G401.6 (cell line): Measurements from ENCODE around the gene OVOL2.
"Not testable (repeated sequence)": the region's sequence is repeated elsewhere in the genome, so short reads cannot be mapped to it uniquely, and the experiment has no call there.

Experiments
- FAIRE-seq: peaks from 2 replicates; lab custom pipeline; 2012; peaks lifted over from hg19 to GRCh38; lab: Jason Lieb, UNC

Gene OVOL2

GRCh38 chr20:18057101-18057993 is at the start of gene OVOL2:
Gene OVOL2, minus strand, starts transcription at chr20:18057916. Its CDS starts 282 bp downstream, at chr20:18057634.
- FAIRE-seq: no peak

DNA sequence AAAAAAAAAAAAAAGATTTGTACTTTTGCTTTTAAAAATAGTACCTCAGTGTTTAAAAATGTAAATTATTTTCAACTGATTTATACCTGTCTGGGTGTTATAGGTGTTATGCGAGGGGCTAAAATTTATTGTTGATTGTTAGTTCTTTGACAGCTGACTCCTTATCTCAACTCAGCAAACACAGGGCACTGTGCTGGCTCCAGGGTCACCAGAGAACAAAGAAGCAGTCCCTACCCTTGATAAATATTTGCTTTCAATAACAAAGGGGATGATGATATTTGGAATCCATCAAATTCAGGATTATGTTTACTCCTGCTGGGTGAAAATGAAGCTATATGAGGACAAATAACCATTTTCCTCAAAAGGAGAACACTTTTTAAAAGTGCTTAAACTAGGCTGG is 45.8 kb upstream of the OVOL2 start:
- no peak for FAIRE-seq

DNA sequence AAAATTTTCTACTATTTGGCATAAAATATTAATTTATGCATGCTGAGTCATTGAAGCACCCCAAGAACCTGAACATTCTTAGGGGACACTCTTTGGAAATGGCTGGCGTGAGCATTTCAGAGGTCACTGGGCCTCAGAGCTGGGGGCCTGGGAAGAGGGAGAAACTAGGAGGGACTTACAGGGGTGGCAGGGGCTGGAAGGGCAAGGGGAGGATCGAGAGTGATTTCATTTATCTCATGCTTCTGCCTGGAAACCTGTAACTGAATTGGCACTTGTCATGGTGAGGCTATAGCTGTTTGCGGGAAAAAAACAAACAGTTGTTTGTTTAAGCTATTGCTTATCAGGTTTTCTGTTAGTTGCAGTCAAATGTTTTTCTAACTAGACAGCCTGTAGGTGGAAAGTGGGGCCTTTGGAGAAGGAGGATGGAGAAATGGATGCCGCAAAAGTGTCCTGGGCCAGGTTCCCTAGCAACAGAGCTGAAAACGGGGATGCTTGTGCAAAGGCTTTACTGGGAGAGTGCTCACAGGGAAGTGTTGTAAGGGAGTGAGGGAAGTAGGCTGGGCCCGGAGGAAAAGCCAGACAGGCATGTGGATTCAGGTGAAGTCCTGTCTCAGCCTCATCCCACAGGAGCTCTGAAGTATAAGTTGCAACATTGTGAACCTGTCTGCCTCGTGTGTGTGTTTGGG is 43.6 kb upstream of the OVOL2 start:
- FAIRE-seq: no peak

DNA sequence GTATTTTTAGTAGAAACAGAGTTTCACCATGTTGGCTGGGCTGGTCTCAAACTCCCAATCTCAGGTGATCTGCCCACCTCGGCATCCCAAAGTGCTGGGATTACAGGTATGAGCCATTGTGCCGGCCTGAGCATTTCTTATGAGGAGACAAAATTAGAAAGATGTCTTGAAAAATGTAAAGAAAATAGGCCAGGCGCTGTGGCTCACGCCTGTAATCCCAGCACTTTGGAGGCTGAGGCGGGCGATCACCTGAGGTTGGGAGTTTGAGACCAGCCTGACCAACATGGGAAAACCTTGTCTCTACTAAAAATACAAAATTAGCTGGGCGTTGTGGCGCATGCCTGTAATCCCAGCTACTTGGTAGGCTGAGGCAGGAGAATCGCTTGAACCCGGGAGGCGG is 42.9 kb upstream of the OVOL2 start:
- not testable (repeated sequence) for FAIRE-seq

DNA sequence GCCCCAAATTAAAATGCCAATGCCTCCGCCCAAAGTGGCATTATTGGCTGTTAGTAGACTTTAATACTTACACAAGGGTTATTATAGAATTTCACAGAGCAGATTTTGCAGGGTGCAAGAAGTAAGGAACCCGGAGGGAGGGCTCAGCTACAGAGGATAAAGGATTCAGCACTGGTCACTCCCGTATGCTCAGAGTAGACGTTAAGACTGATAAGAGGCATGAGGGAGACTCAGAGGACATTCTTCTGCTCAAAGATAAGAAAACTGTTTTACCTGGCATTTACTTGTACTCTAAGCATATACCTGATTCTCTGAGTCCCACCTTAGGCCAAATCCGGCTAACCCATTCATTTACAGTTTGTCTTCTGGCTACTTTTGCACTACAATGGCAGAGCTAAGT is 36.5 kb upstream of the OVOL2 start:
- FAIRE-seq: no peak

GRCh38 chr20:18093388-18093787 is 35.7 kb upstream of the OVOL2 start:
- no peak for FAIRE-seq

DNA sequence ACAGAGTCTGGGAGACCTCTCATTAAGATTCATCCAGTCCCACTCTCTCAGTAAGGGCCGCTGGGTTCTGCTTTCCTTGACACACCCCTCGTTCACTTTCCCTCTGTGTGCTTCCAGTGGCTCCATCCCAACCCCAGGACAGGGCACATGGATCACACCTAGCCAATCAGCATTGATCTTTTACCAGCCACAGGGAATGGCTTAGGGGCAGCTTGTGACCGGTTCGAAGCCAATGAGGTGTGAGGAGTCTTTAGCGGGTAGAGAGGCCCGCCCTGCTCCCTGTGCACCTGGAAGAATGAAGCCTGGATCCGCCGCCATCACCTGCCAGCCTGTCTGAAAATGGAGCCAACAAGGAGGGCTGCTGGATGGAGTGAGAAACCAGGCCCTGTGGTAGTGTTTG is 35.2 kb upstream of the OVOL2 start:
- no peak for FAIRE-seq

DNA sequence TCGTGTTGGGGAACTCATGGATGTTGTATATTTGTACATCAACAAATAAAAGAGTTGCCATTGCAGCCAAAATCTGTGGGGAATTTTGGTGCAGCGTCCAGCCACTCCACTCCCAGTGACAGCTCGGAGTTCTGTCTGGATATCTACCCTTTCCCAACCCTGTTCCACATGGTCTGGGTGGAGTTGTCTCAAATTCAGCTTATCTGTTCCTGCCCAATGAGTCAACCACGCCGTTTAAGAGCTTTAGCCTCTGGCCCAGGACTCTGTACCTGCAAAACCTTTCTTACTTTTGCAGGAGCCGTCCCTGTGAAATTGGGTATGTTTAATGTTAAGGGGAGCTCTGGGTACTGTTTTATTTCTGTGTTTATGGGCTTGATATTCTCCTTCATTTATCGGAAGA is 33.9 kb upstream of the OVOL2 start:
- FAIRE-seq: no peak

- no peak for FAIRE-seq
These were observed 32.8 kb upstream of the OVOL2 start for GRCh38 chr20:18090477-18090876.

DNA sequence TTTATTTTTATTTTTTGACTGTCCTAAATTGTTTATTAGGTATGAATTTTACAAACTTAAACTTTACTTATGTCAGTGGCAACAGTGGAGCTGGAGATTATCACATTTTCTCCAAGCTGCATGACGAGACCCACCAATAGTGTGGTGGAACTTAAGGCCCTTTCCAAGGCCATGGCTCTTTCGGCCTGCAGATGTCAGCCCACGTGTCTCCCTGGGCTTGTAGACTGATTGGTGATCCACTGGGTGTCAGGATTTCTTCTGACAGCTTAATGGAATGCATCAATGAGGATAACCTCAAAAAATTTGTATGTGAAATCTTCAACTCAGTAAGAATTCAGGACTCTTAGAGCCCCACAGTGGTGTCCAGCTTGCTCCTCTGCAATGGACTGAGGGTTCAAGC is 32.3 kb upstream of the OVOL2 start:
- FAIRE-seq: no peak

- not testable (repeated sequence) for FAIRE-seq
These were observed 31.1 kb upstream of the OVOL2 start for GRCh38 chr20:18088841-18089240.

GRCh38 chr20:18088298-18088697 is 30.6 kb upstream of the OVOL2 start:
- not testable (repeated sequence) for FAIRE-seq

- FAIRE-seq: no peak
These were observed 29.3 kb upstream of the OVOL2 start for GRCh38 chr20:18087054-18087453.

GRCh38 chr20:18080836-18081235 is 23.1 kb upstream of the OVOL2 start:
- not testable (repeated sequence) for FAIRE-seq

DNA sequence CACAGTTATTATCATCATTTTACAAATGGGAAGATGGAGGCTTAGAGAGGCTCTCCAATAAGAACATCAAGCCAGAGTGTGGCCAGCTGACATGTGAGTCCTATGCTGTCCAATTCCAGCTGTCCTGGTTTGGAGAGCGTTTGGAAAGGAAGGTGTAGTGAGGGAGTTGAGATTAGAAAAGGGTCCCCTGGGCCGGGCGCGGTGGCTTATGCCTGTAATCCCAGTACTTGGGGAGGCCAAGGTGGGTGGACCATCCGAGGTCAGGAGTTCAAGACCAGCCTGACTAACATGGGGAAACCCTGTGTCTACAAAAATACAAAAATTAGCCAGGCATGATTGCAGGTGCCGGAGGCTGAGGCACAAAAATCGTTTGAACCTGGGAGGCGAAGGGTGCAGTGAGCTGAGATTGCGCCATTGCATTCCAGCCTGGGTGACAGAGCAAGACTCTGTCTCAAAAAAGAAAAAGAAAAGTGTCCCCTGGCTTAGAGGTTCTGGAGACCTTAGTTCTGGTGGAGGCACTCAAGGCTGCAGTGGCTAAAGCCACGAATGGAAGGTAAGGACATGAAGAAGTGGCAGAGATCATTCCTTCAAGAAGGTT is 22.1 kb upstream of the OVOL2 start:
- FAIRE-seq: no peak

- no peak for FAIRE-seq
These were observed 19.4 kb upstream of the OVOL2 start for GRCh38 chr20:18077157-18077556.

DNA sequence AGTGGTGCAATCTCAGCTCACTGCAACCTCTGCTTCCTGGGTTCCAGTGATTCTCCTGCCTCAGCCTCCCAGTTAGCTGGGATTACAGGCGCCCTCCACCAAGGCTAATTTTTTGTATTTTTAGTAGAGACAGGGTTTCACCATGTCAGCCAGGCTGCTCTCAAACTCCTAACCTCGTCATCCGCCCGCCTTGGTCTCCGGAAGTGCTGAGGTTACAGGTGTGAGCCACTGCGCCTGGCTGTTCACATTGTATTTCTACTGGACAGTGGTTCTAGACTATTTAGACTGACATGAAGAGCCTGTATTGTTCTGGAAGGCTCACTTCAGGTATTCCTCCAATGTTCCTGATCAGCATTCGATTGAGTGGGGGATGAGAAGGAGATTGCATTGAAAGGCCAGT is 14.8 kb upstream of the OVOL2 start:
- no peak for FAIRE-seq

DNA sequence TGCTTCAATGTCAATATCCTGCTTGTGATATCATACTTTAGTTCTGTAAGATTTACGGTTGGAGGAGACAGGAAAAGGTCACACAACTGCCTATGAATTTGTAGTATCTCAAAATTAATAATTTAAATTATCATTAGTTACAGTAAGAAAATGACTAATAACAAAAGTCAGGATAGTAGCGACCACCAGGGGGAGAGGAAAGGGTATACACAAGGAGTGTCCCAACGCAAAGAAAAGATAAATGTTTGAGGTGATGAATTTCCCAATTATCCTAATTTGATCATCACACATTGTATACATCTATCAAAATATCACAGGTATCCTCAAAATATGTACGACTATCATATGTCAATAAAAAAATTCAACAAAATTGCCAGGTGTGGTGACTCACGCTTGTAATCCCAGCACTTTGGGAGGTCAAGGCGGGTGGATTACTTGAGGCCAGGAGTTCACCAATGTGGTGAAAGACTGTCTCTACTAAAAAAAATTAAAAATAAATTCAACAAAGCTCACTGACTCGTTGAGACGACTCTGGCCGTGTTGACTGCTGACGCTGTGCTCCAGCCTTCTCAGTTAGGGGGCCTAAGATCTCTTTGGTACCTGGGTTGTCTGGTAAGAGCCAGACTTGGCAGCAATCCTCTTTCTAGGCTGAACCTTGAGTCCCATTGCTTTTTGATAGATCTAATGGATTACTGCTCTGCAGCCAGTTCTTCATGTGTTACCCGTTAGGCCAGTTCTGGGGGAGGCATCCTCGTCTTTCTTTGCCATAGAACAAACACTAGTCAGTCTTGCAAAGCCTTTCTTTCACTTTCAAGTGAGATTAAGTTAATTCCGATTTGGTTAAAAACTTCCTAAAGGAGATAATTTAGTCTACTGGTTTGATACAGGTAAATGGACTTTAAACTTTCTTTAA is 9.0 kb upstream of the OVOL2 start:
- FAIRE-seq: no peak

- no peak for FAIRE-seq
These were observed 6.0 kb upstream of the OVOL2 start for GRCh38 chr20:18063676-18064075.

DNA sequence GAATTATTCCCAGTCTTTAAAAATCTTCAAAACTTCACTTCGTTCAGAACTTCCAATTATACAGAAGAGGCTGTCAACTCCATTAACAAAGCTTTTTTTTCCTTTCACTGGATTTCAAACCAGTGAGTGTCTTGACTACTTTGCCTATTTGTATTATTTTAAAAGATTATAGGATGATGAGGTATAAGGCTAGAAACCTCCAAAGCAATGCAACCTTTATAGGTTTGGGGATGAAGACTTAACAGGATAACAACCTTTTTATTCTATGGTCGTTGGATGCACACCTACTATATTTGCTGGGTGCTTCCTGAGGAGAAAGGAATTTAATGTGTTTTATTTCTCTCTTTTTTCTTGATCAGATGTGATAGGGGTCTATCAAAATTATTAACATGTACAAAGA is 1.9 kb upstream of the OVOL2 start:
- FAIRE-seq: no peak

DNA sequence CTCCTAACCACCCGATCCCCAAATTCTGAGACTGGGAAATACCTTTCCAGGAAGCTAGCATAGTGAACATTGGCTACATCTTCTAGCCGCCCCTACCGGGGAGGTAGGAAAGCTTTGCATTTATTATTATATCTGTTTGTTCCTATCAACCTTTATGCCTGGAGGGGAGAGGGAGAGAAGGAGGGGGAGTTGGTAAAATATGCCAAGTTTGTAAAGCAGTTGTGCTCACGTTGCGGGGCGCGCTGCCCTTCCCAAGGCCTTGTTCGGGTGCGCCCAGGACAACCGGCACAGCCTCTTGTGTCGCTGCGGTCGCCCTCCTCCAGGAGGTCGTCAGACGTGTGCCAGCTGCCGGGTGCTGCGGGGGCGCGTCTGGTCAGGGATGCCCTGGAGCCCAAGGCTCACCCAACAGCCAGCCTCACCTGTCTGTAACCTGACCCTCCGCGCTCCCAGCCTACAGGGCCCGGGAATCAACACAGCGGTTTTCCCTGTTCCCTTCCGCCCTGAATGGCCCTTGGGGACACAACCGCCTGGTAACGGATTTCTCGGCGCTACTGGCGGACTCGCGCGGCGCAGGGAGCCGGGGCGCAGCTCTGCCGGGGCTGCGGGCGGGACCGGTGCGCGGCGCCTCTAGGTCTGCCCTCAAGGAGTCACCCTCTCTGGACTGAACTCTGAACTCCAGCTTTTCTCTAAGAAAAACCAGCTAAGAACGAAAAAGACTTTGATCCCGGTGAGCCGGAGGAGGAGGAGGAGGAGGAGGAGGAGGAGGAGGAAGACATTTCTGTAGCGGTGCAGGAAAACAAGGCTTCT is 1.1 kb upstream of the OVOL2 start:
- FAIRE-seq: no peak
